Lower lobe of right lung (tissue), 2 donors: Measurements from ENCODE around the gene MUC12. TPM values are rescaled to one million over a fixed set of nuclear protein-coding genes. Genes with fewer than 3 reads are reported as not detected.
"Not testable (repeated sequence)": the region's sequence is repeated elsewhere in the genome, so short reads cannot be mapped to it uniquely, and the experiment has no call there.

Source experiments
- ATAC-seq, 2 donors: fragments of 200-7000 bp; cut with Tn5 transposase; one replicate each; pipeline ENCODE4 v1.9.1; 2020 to 2022; ENCODE audit warnings: mild to moderate bottlenecking in 2 of 2, moderate library complexity in 2 of 2
- DNase-seq: peaks from one replicate; pipeline ENCODE4 v3.0.0-alpha.2; 2020
- H3K27ac ChIP-seq: fragments of 200-600 bp; one replicate; pipeline ENCODE4 v1.8.0; 2022
- H3K27me3 ChIP-seq: fragments of 200-600 bp; one replicate; pipeline ENCODE4 v1.8.0; 2022; ENCODE audit warnings: low read depth
- H3K36me3 ChIP-seq: fragments of 200-600 bp; one replicate; pipeline ENCODE4 v1.8.0; 2022; ENCODE audit warnings: mild to moderate bottlenecking
- H3K4me1 ChIP-seq: fragments of 200-600 bp; one replicate; pipeline ENCODE4 v1.8.0; 2022
- H3K4me3 ChIP-seq: fragments of 200-600 bp; one replicate; pipeline ENCODE4 v1.8.0; 2022; ENCODE audit warnings: mild to moderate bottlenecking
- H3K9me3 ChIP-seq: fragments of 200-600 bp; one replicate; pipeline ENCODE4 v1.8.0; 2022
- CTCF ChIP-seq: fragments of 200-600 bp; IDR thresholded peaks from one replicate; pipeline ENCODE4 v1.8.0; 2022; ENCODE audit warnings: antibody characterized with exemption, mild to moderate bottlenecking
- intact Hi-C: fragments of 100-400 bp; cut with DNase I; formaldehyde crosslinking; loops from one replicate; pipeline ENCODE4 v1.11.0; 2022
- total RNA-seq: library from RNA; stranded (reverse); fragmentation: NEBNext Ultra II Directional; extraction: Animal tissue kit (Norgen Biotek cat#: 25700); gene quantifications from one replicate; pipeline ENCODE4 v1.2.1, GENCODE V29; 2021
- donor health status: DM: no; HTN: yes; CAD: no; lungs with severe emphysema.

MUC12 gene
- total RNA-seq, 1 donor from 2014 or later = 1.2 TPM

- Histone ChIP-seq H3K4me1 (no peaks in the 10 kb centered on the region), H3K9me3 (no peaks in the 10 kb centered on the region), H3K27ac (no peak overlapping the region), H3K4me3 (no peak overlapping the region), H3K36me3 (no peaks in the 10 kb centered on the region), H3K27me3 (no peaks in the 10 kb centered on the region)
- intact Hi-C loops = no loop called here
- ATAC-seq (no peak), DNase-seq (no peak)
- TF ChIP-seq CTCF = no peak
These were observed 22.3 kb downstream of the MUC12 start for GRCh38 chr7:100991631-100992030.

- H3K36me3 ChIP-seq, ATAC-seq, intact Hi-C loops, DNase-seq, H3K4me1 ChIP-seq, H3K9me3 ChIP-seq, H3K4me3 ChIP-seq, H3K27ac ChIP-seq, H3K27me3 ChIP-seq: not testable (repeated sequence)
These were observed 22.9 kb downstream of the MUC12 start for GRCh38 chr7:100992280-100992679.

- H3K4me1 ChIP-seq, H3K9me3 ChIP-seq, H3K27me3 ChIP-seq, H3K36me3 ChIP-seq, H3K27ac ChIP-seq, H3K4me3 ChIP-seq, intact Hi-C loops, DNase-seq: not testable (repeated sequence)
- ATAC-seq = peak in 1 of 2 donors; percentile 55
These were observed 25.3 kb downstream of the MUC12 start for GRCh38 chr7:100994671-100995070.

- H3K4me3 ChIP-seq, DNase-seq, intact Hi-C loops, H3K4me1 ChIP-seq, H3K36me3 ChIP-seq, H3K9me3 ChIP-seq, H3K27ac ChIP-seq, H3K27me3 ChIP-seq: not testable (repeated sequence)
- peak in 1 of 2 donors; percentile 29 for ATAC-seq
These were observed 29.2 kb downstream of the MUC12 start for GRCh38 chr7:100998530-100998929.

GRCh38 chr7:100999334-100999733 lies 30.0 kb downstream of the MUC12 start:
- H3K9me3 ChIP-seq, H3K27ac ChIP-seq, H3K4me3 ChIP-seq, H3K4me1 ChIP-seq, DNase-seq, H3K36me3 ChIP-seq, intact Hi-C loops, H3K27me3 ChIP-seq: not testable (repeated sequence)
- peak; percentile 47 to 66 for ATAC-seq

- H3K4me3 ChIP-seq, H3K36me3 ChIP-seq, H3K4me1 ChIP-seq, DNase-seq, H3K9me3 ChIP-seq, intact Hi-C loops, H3K27me3 ChIP-seq, H3K27ac ChIP-seq: not testable (repeated sequence)
- ATAC-seq = peak; percentile 17 to 33
These were observed 30.7 kb downstream of the MUC12 start for GRCh38 chr7:101000025-101000424.

- H3K4me3 ChIP-seq, H3K27ac ChIP-seq, H3K4me1 ChIP-seq, DNase-seq, intact Hi-C loops, H3K9me3 ChIP-seq, H3K36me3 ChIP-seq, H3K27me3 ChIP-seq: not testable (repeated sequence)
- ATAC-seq = peak in 1 of 2 donors; percentile 52
These were observed 33.0 kb downstream of the MUC12 start for GRCh38 chr7:101002333-101002732.

- DNase-seq, H3K4me3 ChIP-seq, H3K9me3 ChIP-seq, H3K27me3 ChIP-seq, ATAC-seq, intact Hi-C loops, H3K27ac ChIP-seq, H3K36me3 ChIP-seq, H3K4me1 ChIP-seq: not testable (repeated sequence)
These were observed 38.0 kb downstream of the MUC12 start for GRCh38 chr7:101007361-101007760.

- ATAC-seq = no peak
- no peaks in the 10 kb centered on the region for H3K9me3 ChIP-seq
- H3K27me3 ChIP-seq = no peaks in the 10 kb centered on the region
- DNase-seq = no peak
- H3K27ac ChIP-seq = no peak overlapping the region
- intact Hi-C loops = no loop called here
- TF ChIP-seq CTCF = no peak
- H3K36me3 ChIP-seq = no peaks in the 10 kb centered on the region
- H3K4me1 ChIP-seq = no peaks in the 10 kb centered on the region
- H3K4me3 ChIP-seq = no peak overlapping the region
These were observed 40.3 kb downstream of the MUC12 start for GRCh38 chr7:101009629-101010028.
